PC-3 (cell line): ENCODE measurements around the gene COL6A1. TPM values are rescaled to one million over a fixed set of nuclear protein-coding genes. Genes with fewer than 3 reads are reported as not detected.

Experiments used
- ATAC-seq: fragments of 200-7000 bp; cut with Tn5 transposase; 2 replicates; pipeline ENCODE4 v1.9.1; 2020; ENCODE audit warnings: mild to moderate bottlenecking, moderate library complexity
- BruUV-seq: library from RNA; stranded (reverse); fragments of 400-500 nt; replicated peaks from 2 replicates; lab custom pipeline; 2021; lab: Mats Ljungman, UMichigan
- CTCF ChIA-PET: fragments of 300-600 bp; sonication (Branson Sonifier 250); formaldehyde crosslinking; loops from one replicate; lab custom pipeline; 2022; ENCODE audit warnings: antibody characterized with exemption; lab: Charles Lee
- POLR2A ChIA-PET: fragments of 300-600 bp; sonication (Branson Sonifier 250); formaldehyde crosslinking; loops from one replicate; lab custom pipeline; 2022; ENCODE audit warnings: antibody characterized with exemption; ENCODE audit not compliant: unreplicated experiment; lab: Charles Lee
- DNase-seq: peaks from one replicate; pipeline ENCODE4 v3.0.0-alpha.2; 2015
- H2AFZ ChIP-seq: fragments of 300-600 bp; sonication (generic); 2 replicates; pipeline ENCODE4 v1.6.0; 2016; ENCODE audit warnings: antibody characterized with exemption, low read length
- H3F3A ChIP-seq: fragments of 300-600 bp; sonication (generic); one replicate; pipeline ENCODE4 v1.6.0; 2017; ENCODE audit warnings: antibody characterized with exemption, low read length, control low read depth, mild to moderate bottlenecking; ENCODE audit not compliant: unreplicated experiment
- H3K27ac ChIP-seq: fragments of 300-600 bp; sonication (generic); 2 replicates; pipeline ENCODE4 v1.5.1; 2016; ENCODE audit warnings: mild to moderate bottlenecking, low read length
- H3K27me3 ChIP-seq: fragments of 300-600 bp; sonication (generic); 2 replicates; pipeline ENCODE4 v1.6.1; 2016; ENCODE audit warnings: low read length, mixed read lengths
- H3K36me3 ChIP-seq: fragments of 300-600 bp; sonication (generic); 2 replicates; pipeline ENCODE4 v1.6.1; 2016; ENCODE audit warnings: low read depth, mixed run types, low read length, mixed read lengths
- H3K4me1 ChIP-seq: fragments of 300-600 bp; sonication (generic); 2 replicates; pipeline ENCODE4 v1.5.1; 2016; ENCODE audit warnings: low read length; ENCODE audit not compliant: insufficient read depth
- H3K4me2 ChIP-seq: fragments of 300-600 bp; sonication (generic); 2 replicates; pipeline ENCODE4 v1.6.0; 2016; ENCODE audit warnings: low read length
- H3K4me3 ChIP-seq: fragments of 300-600 bp; sonication (generic); 2 replicates; pipeline ENCODE4 v1.5.1; 2016; ENCODE audit warnings: mild to moderate bottlenecking, low read length, mixed read lengths
- H3K79me2 ChIP-seq: fragments of 300-600 bp; sonication (generic); 2 replicates; pipeline ENCODE4 v1.6.1; 2017; ENCODE audit warnings: low read length, mixed read lengths
- H3K9ac ChIP-seq: fragments of 300-600 bp; sonication (generic); 2 replicates; pipeline ENCODE4 v1.6.0; 2016; ENCODE audit warnings: mild to moderate bottlenecking, low read length
- H3K9me2 ChIP-seq: fragments of 300-600 bp; sonication (generic); replicated peaks from 2 replicates; pipeline ENCODE4 v1.6.1; 2016; ENCODE audit warnings: mixed run types, low read length, mixed read lengths
- H3K9me3 ChIP-seq: fragments of 300-600 bp; sonication (generic); 2 replicates; pipeline ENCODE4 v1.6.1; 2016; ENCODE audit warnings: low read length, mixed read lengths
- H4K20me1 ChIP-seq: fragments of 300-600 bp; sonication (generic); 2 replicates; pipeline ENCODE4 v1.6.1; 2016; ENCODE audit warnings: low read length, mixed read lengths
- CTCF ChIP-seq: fragments of 300-600 bp; sonication (generic); conservative IDR thresholded peaks from 2 replicates; pipeline ENCODE4 v1.5.1; 2017; ENCODE audit warnings: antibody characterized with exemption, low read depth, mild to moderate bottlenecking, low read length
- EZH2 ChIP-seq: fragments of 300-600 bp; sonication (generic); IDR thresholded peaks from one replicate; pipeline ENCODE4 v1.6.1; 2017; ENCODE audit warnings: antibody characterized with exemption, mild to moderate bottlenecking, low read length; ENCODE audit not compliant: unreplicated experiment
- EZH2phosphoT487 ChIP-seq: fragments of 300-600 bp; sonication (generic); IDR thresholded peaks from 2 replicates; pipeline ENCODE4 v1.6.1; 2018; ENCODE audit warnings: mild to moderate bottlenecking, antibody characterized with exemption, low read length, borderline replicate concordance
- intact Hi-C: fragments of 100-400 bp; cut with micrococcal nuclease; formaldehyde crosslinking; loops from 2 replicates; pipeline ENCODE4 v1.9.0; 2023
- total RNA-seq: library from RNA; depleted of rRNA; stranded (reverse); fragments of >200 nt; gene quantifications from 2 replicates; pipeline ENCODE4 v1.2.3, GENCODE V29; 2014

COL6A1 gene
- total RNA-seq, 1 experiment from 2014 or later: 487 TPM

DNA sequence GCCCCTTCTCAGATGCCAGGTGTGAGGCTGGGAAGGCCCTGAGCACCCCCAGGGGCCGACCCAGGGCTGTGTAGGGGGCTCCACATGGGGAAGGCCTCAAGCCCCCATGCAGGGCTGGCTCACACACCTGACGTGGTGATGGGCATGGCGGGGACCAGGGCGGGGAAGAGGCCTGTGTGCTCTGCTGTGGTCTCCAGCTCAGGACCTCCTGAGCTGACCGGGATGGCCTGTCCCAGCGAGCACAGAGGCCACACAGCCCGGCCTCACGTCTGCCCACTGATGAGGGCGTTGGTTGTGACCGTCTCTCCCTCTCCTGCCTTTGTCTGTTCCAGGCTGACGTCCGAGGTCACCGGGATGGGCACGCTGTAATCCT, 40.2 kb upstream of the COL6A1 start:
- H3K4me1 ChIP-seq: no peaks in the 10 kb centered on the region
- H3K27ac ChIP-seq: no peak overlapping the region
- H3K9me3 ChIP-seq: no peaks in the 10 kb centered on the region
- POLR2A ChIA-PET: no interaction called here
- H3K27me3 ChIP-seq: no peaks in the 10 kb centered on the region
- H3K36me3 ChIP-seq: no peaks in the 10 kb centered on the region
- H4K20me1 ChIP-seq: no peaks in the 10 kb centered on the region
- H3K79me2 ChIP-seq: no peaks in the 10 kb centered on the region
- intact Hi-C loops: no loop called here
- H3K4me2 ChIP-seq: no peak overlapping the region
- CTCF ChIA-PET: no interaction called here
- H3F3A ChIP-seq: no peaks in the 10 kb centered on the region
- H2AFZ ChIP-seq: no peak overlapping the region
- no peaks in the 10 kb centered on the region for H3K9me2 ChIP-seq
- DNase-seq (no peak), ATAC-seq (no peak)
- no peak for TF ChIP-seq CTCF
- TF ChIP-seq EZH2: no peak
- TF ChIP-seq EZH2phosphoT487: no peak
- no peak overlapping the region for H3K4me3 ChIP-seq
- BruUV-seq: no TSS peak
- H3K9ac ChIP-seq: no peak overlapping the region

DNA sequence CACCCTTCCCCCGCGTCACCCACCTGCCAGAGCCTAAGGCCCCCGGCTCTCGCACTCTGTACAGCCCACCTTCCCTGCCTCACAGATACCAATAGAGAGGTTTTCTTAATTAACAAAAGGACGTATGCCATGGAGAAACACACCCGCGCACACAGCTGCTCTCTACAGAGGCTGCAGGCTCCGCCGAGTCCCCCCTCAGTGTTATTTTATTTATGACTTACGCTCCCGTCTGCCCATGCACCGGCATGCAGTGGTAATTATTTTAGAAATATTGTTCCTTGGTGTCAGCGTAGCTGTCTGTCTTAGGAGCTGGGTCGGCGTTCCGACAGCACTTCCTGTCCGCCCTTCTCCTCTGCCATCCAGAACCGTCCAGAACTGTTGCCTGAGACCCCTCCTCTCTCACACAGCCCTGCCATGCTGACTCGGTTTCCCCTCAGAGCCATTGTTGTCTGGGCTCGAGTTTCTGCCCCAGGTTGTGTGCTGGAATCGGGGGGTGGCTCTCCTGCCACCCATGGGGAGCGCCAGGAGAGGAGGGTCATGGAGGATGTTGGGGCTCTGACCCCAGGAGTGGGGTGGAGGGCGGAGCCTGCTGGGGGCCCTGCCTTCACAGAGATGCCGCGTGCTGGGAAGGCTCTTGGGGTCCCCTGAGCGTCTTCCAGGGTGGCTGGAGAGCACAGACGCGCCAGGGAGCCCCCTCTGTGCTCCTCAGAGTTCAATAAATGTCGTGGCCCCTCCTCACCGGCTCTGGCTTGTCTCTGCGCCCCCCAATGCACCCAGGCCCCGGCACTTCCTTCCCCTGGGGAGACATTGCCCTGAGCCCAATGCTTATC, 39.6 kb upstream of the COL6A1 start:
- H3K4me1 ChIP-seq: no peaks in the 10 kb centered on the region
- H3K4me3 ChIP-seq: no peak overlapping the region
- no peak overlapping the region for H3K9ac ChIP-seq
- DNase-seq (no peak), ATAC-seq (no peak)
- H3F3A ChIP-seq: no peaks in the 10 kb centered on the region
- H3K9me3 ChIP-seq: no peaks in the 10 kb centered on the region
- H4K20me1 ChIP-seq: no peaks in the 10 kb centered on the region
- CTCF ChIA-PET: no interaction called here
- intact Hi-C loops: no loop called here
- TF ChIP-seq EZH2 (no peak), EZH2phosphoT487 (no peak), CTCF (no peak)
- no peak overlapping the region for H2AFZ ChIP-seq
- POLR2A ChIA-PET: no interaction called here
- no peak overlapping the region for H3K4me2 ChIP-seq
- no peaks in the 10 kb centered on the region for H3K27me3 ChIP-seq
- no peaks in the 10 kb centered on the region for H3K36me3 ChIP-seq
- no TSS peak for BruUV-seq
- H3K27ac ChIP-seq: no peak overlapping the region
- no peaks in the 10 kb centered on the region for H3K9me2 ChIP-seq
- H3K79me2 ChIP-seq: no peaks in the 10 kb centered on the region
